A673 (cell line): ENCODE measurements around the gene FMN2.

Source experiments
- EZH2 ChIP-seq: fragments of 200-600 bp; sonication (generic); IDR thresholded peaks from 2 replicates; pipeline ENCODE4 v1.6.1; 2017; ENCODE audit warnings: borderline replicate concordance, low read depth, mild to moderate bottlenecking, mixed read lengths, antibody characterized with exemption, low read length; ENCODE audit not compliant: poor library complexity, severe bottlenecking
- TF ChIP-seq, protein P1 (sequence below): fragments of 300-800, 200-600 bp; sonication (generic); conservative IDR thresholded peaks from 2 replicates; pipeline ENCODE4 v1.5.1; 2017; ENCODE audit warnings: low read depth, mild to moderate bottlenecking, antibody characterized with exemption, low read length, moderate library complexity, mixed read lengths

DNA sequence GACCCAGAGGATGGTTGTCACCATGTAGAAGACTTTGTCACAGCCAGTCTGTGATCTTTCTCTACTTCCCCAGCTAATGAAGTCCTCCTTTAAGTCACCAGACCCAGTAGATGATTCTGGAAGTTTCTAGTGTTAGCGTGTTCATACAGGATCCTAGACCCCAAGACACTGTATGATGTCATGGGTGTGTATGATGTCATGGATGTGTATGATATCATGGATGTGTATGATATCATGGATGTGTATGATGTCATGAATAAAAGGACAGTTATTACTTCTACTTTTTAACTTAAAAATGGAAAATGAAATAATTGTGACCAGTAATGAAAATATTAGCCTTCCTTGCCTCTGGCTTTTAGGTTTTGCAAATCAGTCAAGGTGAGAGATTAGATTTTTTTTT lies 260.0 kb downstream of the FMN2 start:
- TF ChIP-seq, protein P1, sequence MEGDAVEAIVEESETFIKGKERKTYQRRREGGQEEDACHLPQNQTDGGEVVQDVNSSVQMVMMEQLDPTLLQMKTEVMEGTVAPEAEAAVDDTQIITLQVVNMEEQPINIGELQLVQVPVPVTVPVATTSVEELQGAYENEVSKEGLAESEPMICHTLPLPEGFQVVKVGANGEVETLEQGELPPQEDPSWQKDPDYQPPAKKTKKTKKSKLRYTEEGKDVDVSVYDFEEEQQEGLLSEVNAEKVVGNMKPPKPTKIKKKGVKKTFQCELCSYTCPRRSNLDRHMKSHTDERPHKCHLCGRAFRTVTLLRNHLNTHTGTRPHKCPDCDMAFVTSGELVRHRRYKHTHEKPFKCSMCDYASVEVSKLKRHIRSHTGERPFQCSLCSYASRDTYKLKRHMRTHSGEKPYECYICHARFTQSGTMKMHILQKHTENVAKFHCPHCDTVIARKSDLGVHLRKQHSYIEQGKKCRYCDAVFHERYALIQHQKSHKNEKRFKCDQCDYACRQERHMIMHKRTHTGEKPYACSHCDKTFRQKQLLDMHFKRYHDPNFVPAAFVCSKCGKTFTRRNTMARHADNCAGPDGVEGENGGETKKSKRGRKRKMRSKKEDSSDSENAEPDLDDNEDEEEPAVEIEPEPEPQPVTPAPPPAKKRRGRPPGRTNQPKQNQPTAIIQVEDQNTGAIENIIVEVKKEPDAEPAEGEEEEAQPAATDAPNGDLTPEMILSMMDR = no peak
- no peak for TF ChIP-seq EZH2
